ENCODE data around the gene ZBTB43. TPM values are rescaled to one million over a fixed set of nuclear protein-coding genes. Genes with fewer than 3 reads are reported as not detected.
"Not testable (repeated sequence)": the region's sequence is repeated elsewhere in the genome, so short reads cannot be mapped to it uniquely, and the experiment has no call there.

Gene ZBTB43
- total RNA-seq, 4 donors from 2014 or later, result 11.6 to 141 (median 16.2) TPM

DNA sequence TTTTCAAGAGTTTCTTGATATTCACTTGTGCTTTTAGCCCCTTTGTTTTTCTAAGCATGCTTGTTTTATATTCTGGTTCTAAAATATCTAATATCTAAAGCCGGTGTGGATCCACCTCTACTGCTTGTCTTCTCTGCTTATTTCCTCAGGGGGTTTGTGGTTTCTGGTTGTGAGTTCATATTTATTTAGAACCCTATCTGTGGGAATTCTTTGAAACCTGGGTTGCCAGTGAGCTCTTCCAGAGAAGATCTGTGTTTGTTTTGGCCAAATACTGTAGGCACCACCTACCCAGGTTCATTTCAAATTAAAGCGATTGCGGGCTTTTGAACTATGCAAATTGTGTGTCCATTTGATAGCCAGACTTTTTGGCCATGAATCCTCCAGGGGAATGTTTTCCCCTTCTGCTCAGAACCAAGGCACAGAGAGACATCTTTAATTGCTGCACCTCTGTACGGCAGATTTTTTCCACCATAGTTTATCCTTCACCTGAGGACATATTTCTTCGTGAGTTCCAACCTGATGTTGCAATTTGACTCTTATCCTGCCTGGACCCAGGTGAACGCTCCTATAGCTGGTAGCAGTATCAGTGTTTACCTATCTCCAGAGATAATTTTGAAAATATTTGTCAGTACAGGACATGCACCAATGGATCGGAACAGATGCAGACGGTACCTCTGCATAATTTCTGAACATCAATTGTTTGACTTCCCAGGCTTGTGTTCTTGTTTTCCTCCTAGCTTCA lies 2.4 kb upstream of the ZBTB43 start:
- Histone ChIP-seq H3K4me3 (no peak overlapping the region), H3K4me1 (peaks cover 0 to 19% (median 11%) of the 10 kb centered on the region in 4 donors), H3K36me3 (no peaks in the 10 kb centered on the region), H3K27ac (no peak overlapping the region), H3K9me3 (no peaks in the 10 kb centered on the region), H3K27me3 (no peaks in the 10 kb centered on the region)
- peak in 1 of 3 donors; percentile 3 for DNase-seq
- TF ChIP-seq POLR2A (IDR thresholded peaks at IDR 0.05) (no peak), CTCF (IDR thresholded peaks at IDR 0.05) (no peak)

GRCh38 chr9:126804198-126804695 lies 593 bp upstream of the ZBTB43 start:
- DNase-seq, result no peak
- Histone ChIP-seq H3K36me3 (peaks cover 0 to 2% (median 0%) of the 10 kb centered on the region in 3 donors), H3K4me1 (peaks cover 0 to 21% (median 11%) of the 10 kb centered on the region in 4 donors), H3K9me3 (no peaks in the 10 kb centered on the region), H3K27me3 (no peaks in the 10 kb centered on the region), H3K27ac (peak overlapping the region; percentile 85 to 97 (median 94)), H3K4me3 (peak overlapping the region; percentile 85 to 99 (median 93))
- no peak for TF ChIP-seq POLR2A (IDR thresholded peaks at IDR 0.05)
- TF ChIP-seq CTCF (IDR thresholded peaks at IDR 0.05), result no peak

- no peak for TF ChIP-seq CTCF (IDR thresholded peaks at IDR 0.05)
- TF ChIP-seq POLR2A (IDR thresholded peaks at IDR 0.05), result peak; percentile 17 to 34
- peak overlapping the region; percentile 85 to 99 (median 93) for H3K4me3 ChIP-seq
- H3K9me3 ChIP-seq, result no peaks in the 10 kb centered on the region
- H3K27ac ChIP-seq, result peak overlapping the region; percentile 85 to 97 (median 94)
- peaks cover 0 to 21% (median 11%) of the 10 kb centered on the region in 4 donors for H3K4me1 ChIP-seq
- H3K27me3 ChIP-seq, result no peaks in the 10 kb centered on the region
- peaks cover 0 to 17% (median 0%) of the 10 kb centered on the region in 3 donors for H3K36me3 ChIP-seq
- DNase-seq, result peak; percentile 45 to 86 (median 71)
These were observed 868 bp downstream of the ZBTB43 start for GRCh38 chr9:126805554-126806262.

- TF ChIP-seq POLR2A (IDR thresholded peaks at IDR 0.05) (no peak), CTCF (IDR thresholded peaks at IDR 0.05) (no peak)
- H3K27me3 ChIP-seq, result no peaks in the 10 kb centered on the region
- H3K4me3 ChIP-seq, result peak overlapping the region in 2 of 4 donors; percentile 85 to 97
- no peaks in the 10 kb centered on the region for H3K9me3 ChIP-seq
- peaks cover 0 to 23% (median 0%) of the 10 kb centered on the region in 3 donors for H3K36me3 ChIP-seq
- H3K4me1 ChIP-seq, result peaks cover 0 to 21% (median 11%) of the 10 kb centered on the region in 4 donors
- DNase-seq, result no peak
- peak overlapping the region in 3 of 4 donors; percentile 85 to 97 (median 95) for H3K27ac ChIP-seq
These were observed 1.5 kb downstream of the ZBTB43 start for GRCh38 chr9:126806336-126806735.

- no peak overlapping the region for H3K27ac ChIP-seq
- peaks cover 0 to 46% (median 0%) of the 10 kb centered on the region in 3 donors for H3K36me3 ChIP-seq
- no peaks in the 10 kb centered on the region for H3K27me3 ChIP-seq
- no peaks in the 10 kb centered on the region for H3K9me3 ChIP-seq
- H3K4me3 ChIP-seq, result no peak overlapping the region
- TF ChIP-seq CTCF (IDR thresholded peaks at IDR 0.05), result no peak
- TF ChIP-seq POLR2A (IDR thresholded peaks at IDR 0.05), result no peak
- DNase-seq, result no peak
- H3K4me1 ChIP-seq, result peaks cover 0 to 21% (median 11%) of the 10 kb centered on the region in 4 donors
These were observed 4.2 kb downstream of the ZBTB43 start for GRCh38 chr9:126809068-126809467.

DNA sequence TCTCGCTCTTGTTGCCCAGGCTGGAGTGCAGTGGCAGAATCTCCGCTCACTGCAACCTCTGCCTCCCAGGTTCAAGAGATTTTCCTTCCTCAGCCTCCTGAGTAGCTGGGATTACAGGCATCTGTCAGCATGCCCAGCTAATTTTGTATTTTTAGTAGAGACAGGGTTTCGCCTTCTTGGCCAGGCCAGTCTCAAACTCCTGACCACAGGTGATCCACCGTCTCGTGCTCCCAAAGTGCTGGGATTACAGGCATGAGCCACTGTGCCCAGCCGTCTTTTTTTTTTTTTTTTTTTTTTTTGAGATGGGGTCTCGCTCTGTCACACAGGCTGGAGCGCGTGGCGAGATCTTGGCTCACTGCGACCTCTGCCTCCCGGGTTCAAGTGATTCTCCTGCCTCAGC lies 5.4 kb downstream of the ZBTB43 start:
- H3K9me3 ChIP-seq, H3K27ac ChIP-seq, H3K27me3 ChIP-seq, DNase-seq, H3K4me3 ChIP-seq: not testable (repeated sequence)
- Histone ChIP-seq H3K4me1 (peaks cover 0 to 21% (median 11%) of the 10 kb centered on the region in 4 donors), H3K36me3 (peaks cover 0 to 52% (median 0%) of the 10 kb centered on the region in 3 donors)

Measured in Peyer's patch (tissue), 4 donors.